A549 treated with dexamethasone at 1 μM for 4 hours (cell line): ENCODE results near the gene PIM2. TPM values are rescaled to one million over a fixed set of nuclear protein-coding genes. Genes with fewer than 3 reads are reported as not detected.

Experiments used
- total RNA-seq: library from RNA; stranded (reverse); fragments of 200-300 nt; extraction: Qiagen RNA extraction; gene quantifications from 5 replicates; pipeline ENCODE4 v1.2.3, GENCODE V29; 2022

Gene PIM2
- total RNA-seq, result 8.3 to 8.8 TPM (median 8.5 TPM) in 5 replicates

DNA sequence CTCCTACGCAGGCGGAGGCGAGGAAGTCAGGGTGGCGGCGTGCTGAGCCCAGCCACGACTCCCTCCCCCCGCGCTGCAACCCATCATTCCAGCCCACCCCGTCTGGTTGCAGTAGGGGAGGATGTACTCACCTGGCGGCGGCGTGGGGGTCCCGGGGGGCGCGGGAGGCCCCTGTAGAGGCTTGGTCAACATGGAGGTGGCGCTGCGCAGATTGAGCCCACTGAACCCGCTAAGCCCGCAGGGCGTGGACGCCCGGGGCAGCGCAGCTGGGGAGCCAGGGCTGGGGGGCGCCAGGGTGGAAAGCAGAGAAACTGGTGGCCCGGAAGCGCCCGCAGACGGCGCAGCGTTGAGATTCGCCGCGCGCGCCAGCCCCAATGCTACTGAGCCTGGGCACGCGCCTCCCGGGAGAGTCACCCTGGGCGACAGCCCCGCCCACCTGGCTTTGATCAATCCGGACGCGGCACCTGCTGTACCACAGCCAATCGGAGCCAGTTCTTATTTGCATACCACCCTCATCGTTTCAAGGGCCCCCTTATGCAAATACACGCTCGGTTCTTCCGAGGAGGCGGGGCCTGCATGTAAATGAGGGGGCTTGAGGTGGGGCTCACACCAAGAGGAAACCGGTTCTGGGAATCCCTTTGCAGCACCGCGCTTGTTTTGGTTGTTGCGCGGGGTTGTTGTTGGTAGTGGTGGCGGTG, at the start of gene PIM2:
PIM2 (minus strand) TSS at position 382 of the 698 bp plus-strand sequence; CDS start at position 192, 190 bp downstream.

DNA sequence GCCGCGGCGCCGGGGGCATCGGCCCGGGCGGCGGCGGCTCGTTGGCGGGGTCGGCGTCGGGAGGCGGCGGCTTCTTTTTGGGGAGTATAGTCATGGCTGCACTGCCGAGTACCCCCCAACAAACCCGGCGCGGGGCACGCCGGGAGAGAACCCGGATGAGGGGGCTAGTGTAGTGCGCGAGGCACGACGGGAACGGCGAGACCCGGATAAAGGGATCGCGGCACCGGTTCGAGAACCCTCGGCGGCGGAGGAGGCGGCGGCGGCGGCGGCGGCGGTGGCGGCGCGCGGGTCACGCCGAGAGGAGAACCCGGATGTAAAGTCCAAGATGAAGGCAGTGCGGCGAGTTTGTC, 38.6 kb upstream of the PIM2 start, which contains the start of gene OTUD5:
OTUD5 (minus strand) TSS at position 131 of the 350 bp plus-strand sequence; CDS start at position 94, 37 bp downstream.

DNA sequence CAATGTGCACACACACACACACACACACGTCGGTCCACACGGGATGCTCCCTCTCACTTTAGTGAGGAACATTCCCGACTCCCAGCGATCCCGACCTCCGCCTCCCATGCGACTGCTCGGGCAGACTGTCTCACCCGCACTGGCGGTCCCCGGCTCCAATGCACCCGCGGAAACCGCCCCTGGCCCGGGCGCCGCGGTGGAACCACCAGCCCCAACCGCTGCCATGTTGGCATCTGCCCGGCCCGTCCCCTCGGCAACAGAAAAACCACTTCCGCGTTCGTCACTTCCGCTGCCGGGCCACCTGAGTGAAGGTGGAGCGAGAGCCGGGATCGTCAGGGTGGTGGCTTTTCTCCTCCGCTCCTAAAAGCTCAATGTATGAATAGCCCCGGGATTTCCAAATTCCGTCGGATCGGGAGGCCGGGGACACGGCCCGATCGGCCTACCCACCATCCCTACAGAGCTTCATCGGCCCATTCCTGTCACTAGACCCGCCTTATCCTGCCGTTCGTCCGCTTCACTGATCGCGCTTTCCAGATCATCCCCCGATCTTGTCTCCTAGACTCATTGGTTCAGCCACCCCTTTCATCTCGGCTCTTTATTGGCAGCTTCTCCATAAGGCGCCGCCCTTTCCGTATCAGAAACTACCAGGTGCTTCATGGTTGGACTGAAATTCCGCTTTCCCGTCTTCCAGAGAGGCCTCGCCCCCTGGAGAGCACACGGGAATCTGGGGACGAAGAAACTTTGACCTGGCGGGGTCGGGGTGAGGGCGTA, 7.2 kb downstream of the PIM2 start, which contains the start of gene SLC35A2:
SLC35A2 (minus strand) TSS at position 235 of the 771 bp plus-strand sequence; CDS start at position 225, 10 bp downstream.

DNA sequence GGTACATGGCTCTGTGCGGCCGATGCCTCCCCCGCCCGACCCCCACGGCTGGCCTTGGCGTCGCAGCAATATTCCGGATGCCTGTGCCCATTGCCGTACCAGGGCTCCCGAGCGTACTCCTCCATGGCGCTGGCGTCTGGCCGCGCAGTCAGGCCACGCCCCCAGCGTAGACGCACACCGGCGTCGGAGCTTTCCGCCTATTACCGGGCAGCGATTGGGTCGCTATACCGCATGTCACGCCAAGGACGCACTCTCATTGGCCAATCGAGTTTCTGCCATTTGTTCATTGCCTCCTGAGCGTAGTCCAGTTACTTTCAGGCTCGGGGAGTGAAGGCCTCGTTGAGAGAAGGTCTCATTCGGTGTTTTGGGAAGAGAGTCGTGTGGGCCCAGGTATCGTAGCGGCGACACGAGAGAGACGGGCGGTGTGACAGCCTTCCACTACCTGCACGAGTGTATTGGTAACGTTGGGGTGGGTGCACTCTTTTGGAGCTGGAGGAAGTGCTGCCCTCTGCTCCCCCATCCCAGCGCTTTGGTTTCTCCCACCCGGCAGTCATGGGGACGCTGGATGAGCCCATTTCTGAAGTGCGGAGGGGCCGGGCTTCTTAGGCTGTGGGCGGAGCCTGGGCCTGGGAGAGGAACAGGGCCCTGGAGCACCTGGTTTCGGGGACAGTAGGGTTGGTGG, 21.1 kb downstream of the PIM2 start, which contains the start of the genes PQBP1 and TIMM17B:
PQBP1 (plus strand) TSS at position 306 of the 682 bp plus-strand sequence. CDS start 580 bp downstream, outside the sequence.
TIMM17B (minus strand) TSS at position 144 of the 682 bp plus-strand sequence; CDS start at position 125, 19 bp downstream.

Other genes with a start within 250 kb of the PIM2 start
- 0.30 to 0.42 TPM (median 0.36 TPM) in 4 of 5 replicates, not detected in the other for gene WAS, start 235.2 kb downstream of the PIM2 start, total RNA-seq
- 20.5 to 25.3 TPM (median 24.6 TPM) in 5 replicates for gene SUV39H1, start 222.3 kb downstream of the PIM2 start, total RNA-seq
- not detected in 5 replicates for gene GLOD5, start 157.3 kb downstream of the PIM2 start, total RNA-seq
- not detected in 5 replicates for gene GATA1, start 132.4 kb downstream of the PIM2 start, total RNA-seq
- gene HDAC6, start 117.0 kb downstream of the PIM2 start, total RNA-seq, result 22.4 to 35.6 TPM (median 31.8 TPM) in 5 replicates
- 0.06 to 0.15 TPM (median 0.07 TPM) in 3 of 5 replicates, not detected in the others for gene ERAS, start 92.5 kb downstream of the PIM2 start, total RNA-seq
- 16.0 to 47.0 TPM (median 40.7 TPM) in 5 replicates for gene PCSK1N, start 83.4 kb downstream of the PIM2 start, total RNA-seq
- gene TIMM17B, start 21.3 kb downstream of the PIM2 start, total RNA-seq, result 81.1 to 95.0 TPM (median 85.5 TPM) in 5 replicates
- 87.2 to 99.0 TPM (median 91.6 TPM) in 5 replicates for gene PQBP1, start 21.1 kb downstream of the PIM2 start, total RNA-seq
- 51.3 to 61.5 TPM (median 59.4 TPM) in 5 replicates for gene SLC35A2, start 7.4 kb downstream of the PIM2 start, total RNA-seq
- 53.3 to 70.2 TPM (median 68.2 TPM) in 5 replicates for gene OTUD5, start 38.6 kb upstream of the PIM2 start, total RNA-seq
- 0.70 to 1.4 TPM (median 1.1 TPM) in 5 replicates for gene KCND1, start 52.8 kb upstream of the PIM2 start, total RNA-seq
- 13.5 to 20.9 TPM (median 20.5 TPM) in 5 replicates for gene GRIPAP1, start 83.2 kb upstream of the PIM2 start, total RNA-seq
- gene TFE3, start 124.3 kb upstream of the PIM2 start, total RNA-seq, result 38.9 to 52.1 TPM (median 50.3 TPM) in 5 replicates
- 1.8 to 4.0 TPM (median 3.5 TPM) in 5 replicates for gene CCDC120, start 140.0 kb upstream of the PIM2 start, total RNA-seq
- 35.0 to 53.0 TPM (median 49.4 TPM) in 5 replicates for gene PRAF2, start 155.0 kb upstream of the PIM2 start, total RNA-seq
- 44.5 to 56.6 TPM (median 48.9 TPM) in 5 replicates for gene WDR45, start 160.9 kb upstream of the PIM2 start, total RNA-seq
- 20.0 to 24.8 TPM (median 23.2 TPM) in 5 replicates for gene GPKOW, start 204.7 kb upstream of the PIM2 start, total RNA-seq
- gene MAGIX, start 243.7 kb upstream of the PIM2 start, total RNA-seq, result 1.9 to 3.6 TPM (median 2.9 TPM) in 5 replicates